K562 (cell line): ENCODE measurements around the gene AGRN. TPM values are rescaled to one million over a fixed set of nuclear protein-coding genes. Genes with fewer than 3 reads are reported as not detected.

Source experiments
- ATAC-seq: fragments of 200-7000 bp; cut with Tn5 transposase; 3 replicates; pipeline ENCODE4 v1.9.1; 2020; ENCODE audit warnings: moderate library complexity
- BruUV-seq: library from RNA; stranded (reverse); fragments of 400-500 nt; replicated peaks from 2 replicates; lab custom pipeline; 2021; lab: Mats Ljungman, UMichigan
- CTCF ChIA-PET: fragments of 300-600 bp; formaldehyde crosslinking; extraction: SDS; loops from one replicate; lab custom pipeline; 2021; ENCODE audit warnings: low intra/inter-chr PET ratio; lab: Yijun Ruan, JAX
- POLR2A ChIA-PET: fragments of 300-600, 350-650 bp; sonication (Branson Sonifier 250); formaldehyde crosslinking; extraction: SDS; loops from one replicate; lab custom pipeline; 2021; ENCODE audit warnings: antibody characterized with exemption, inconsistent platforms; lab: Yijun Ruan, JAX
- DNase-seq, 4 experiments: peaks; one replicate each; pipeline versions ENCODE4 v3.0.0 to v3.0.0-alpha.2; 2011 to 2018; ENCODE audit warnings: low spot score in 3 of 4, mixed read lengths in 3 of 4; ENCODE audit errors: extremely low read depth in 1 of 4
- FAIRE-seq: peaks from 2 replicates; lab custom pipeline; 2011; peaks lifted over from hg19 to GRCh38; lab: Jason Lieb, UNC
- H2AFZ ChIP-seq: 2 replicates; pipeline ENCODE4 v1.6.0; 2011; ENCODE audit warnings: low read depth, low read length, control low read depth, inconsistent platforms
- H3K27ac ChIP-seq: fragments of 200-600 bp; 3 replicates; pipeline ENCODE4 v1.8.0; 2011; ENCODE audit warnings: low read depth, mild to moderate bottlenecking, control low read depth, inconsistent platforms, low read length, moderate library complexity, mixed read lengths; ENCODE audit errors: extremely low read depth
- H3K27me3 ChIP-seq, 2 experiments: fragments of 300-600 bp in 1 of 2; 2 replicates in 1 of 2; 3 replicates in 1 of 2; pipeline versions ENCODE4 v1.6.0 to v1.8.0; 2011; ENCODE audit warnings: inconsistent platforms in 2 of 2, low read length in 2 of 2, mild to moderate bottlenecking in 1 of 2, mixed read lengths in 1 of 2, moderate library complexity in 1 of 2; ENCODE audit not compliant: control insufficient read depth in 2 of 2, insufficient read depth in 2 of 2
- H3K36me3 ChIP-seq: fragments of 300-600 bp; 3 replicates; pipeline ENCODE4 v1.8.0; 2011; ENCODE audit warnings: mild to moderate bottlenecking, low read length, inconsistent platforms; ENCODE audit not compliant: control insufficient read depth, insufficient read depth
- H3K4me1 ChIP-seq, 2 experiments: fragments of 200-600 bp in 1 of 2; replicated peaks in 1 of 2; 2 replicates in 1 of 2; 3 replicates in 1 of 2; pipeline versions ENCODE4 v1.5.1 to v1.8.0; 2011; ENCODE audit warnings: inconsistent platforms in 2 of 2, low read length in 2 of 2, mild to moderate bottlenecking in 1 of 2, mixed read lengths in 1 of 2, moderate library complexity in 1 of 2; ENCODE audit not compliant: control insufficient read depth in 2 of 2, insufficient read depth in 2 of 2
- H3K4me2 ChIP-seq: 2 replicates; pipeline ENCODE4 v1.6.1; 2011; ENCODE audit warnings: low read length, control low read depth, inconsistent platforms, mixed read lengths; ENCODE audit not compliant: insufficient read depth
- H3K4me3 ChIP-seq: fragments of 200-600 bp; sonication (generic), shearing (Covaris generic); 2 replicates; pipeline ENCODE4 v1.5.1; 2016; ENCODE audit warnings: control low read depth, inconsistent platforms
- H3K79me2 ChIP-seq: fragments of 200-600 bp; 3 replicates; pipeline ENCODE4 v1.8.0; 2011; ENCODE audit warnings: low read length, inconsistent platforms; ENCODE audit not compliant: control insufficient read depth, insufficient read depth
- H3K9ac ChIP-seq, 2 experiments: 2 replicates each; pipeline versions ENCODE4 v1.6.0 to v1.6.1; 2011; ENCODE audit warnings: low read depth in 2 of 2, low read length in 2 of 2, control low read depth in 1 of 2, inconsistent platforms in 1 of 2, mild to moderate bottlenecking in 1 of 2, mixed read lengths in 1 of 2; ENCODE audit not compliant: insufficient read depth in 1 of 2
- H3K9me1 ChIP-seq: one replicate; pipeline ENCODE4 v1.6.0; 2011; ENCODE audit warnings: inconsistent platforms, mild to moderate bottlenecking, low read length, moderate library complexity; ENCODE audit not compliant: control insufficient read depth, insufficient read depth
- H3K9me3 ChIP-seq: replicated peaks from 2 replicates; pipeline ENCODE4 v1.5.1; 2011; ENCODE audit warnings: low read depth, low read length, inconsistent platforms; ENCODE audit not compliant: control insufficient read depth, insufficient read depth
- H4K20me1 ChIP-seq: replicated peaks from 2 replicates; pipeline ENCODE4 v1.6.1; 2011; ENCODE audit warnings: low read length, inconsistent platforms, mixed read lengths; ENCODE audit not compliant: control insufficient read depth, insufficient read depth
- KLF10 ChIP-seq: fragments of 250-450 bp; sonication (Bioruptor Pico); IDR thresholded peaks from 2 replicates; pipeline ENCODE4 v1.6.1; 2021; ENCODE audit warnings: matching md5 sums
- PRDM10 ChIP-seq: fragments of 450-650 bp; IDR thresholded peaks from 2 replicates; pipeline ENCODE4 v1.6.1; 2018; ENCODE audit not compliant: partially characterized antibody
- SIX5 ChIP-seq, 2 experiments: IDR thresholded peaks; 2 replicates each; pipeline ENCODE4 v1.6.1; 2011; ENCODE audit warnings: low read length in 2 of 2, borderline replicate concordance in 1 of 2, low read depth in 1 of 2, mild to moderate bottlenecking in 1 of 2, moderate library complexity in 1 of 2; ENCODE audit not compliant: insufficient read depth in 1 of 2
- THAP7 ChIP-seq: fragments of 250-450 bp; sonication (Bioruptor Pico); IDR thresholded peaks from 2 replicates; pipeline ENCODE4 v1.5.0; 2021
- ZZZ3 ChIP-seq: fragments of 450-650 bp; IDR thresholded peaks from 2 replicates; pipeline ENCODE4 v1.6.1; 2016; ENCODE audit warnings: antibody characterized with exemption, mild to moderate bottlenecking, moderate library complexity
- WGBS: fragments of 100-300 bp; shearing (Covaris generic); methylation state at CpG from one replicate; pipeline ENCODE4 v1.1.6; 2016; ENCODE audit warnings: low coverage, mixed read lengths; ENCODE audit not compliant: insufficient coverage; ENCODE audit errors: missing lambda C conversion rate; 5-methylcytosine and 5-hydroxymethylcytosine counted together
- in situ Hi-C: fragments of 300-500 bp; cut with MboI; formaldehyde crosslinking; loops from 4 replicates; pipeline ENCODE4 v1.15.0; 2018; ENCODE audit warnings: inconsistent platforms, mixed read lengths
- intact Hi-C: fragments of 100-400 bp; cut with micrococcal nuclease; formaldehyde crosslinking; loops from 2 replicates; pipeline ENCODE4 v1.14.2; 2022
- polyA plus RNA-seq, 8 experiments: library from polyadenylated mRNA; depleted of rRNA in 4 of 8; stranded (reverse) in 5 of 8; unstranded in 3 of 8; fragments of >200 nt; fragmentation: Nextera tagmentation in 2 of 8; fragmentation: Illumina TruSeq in 1 of 8; extraction: Ambion mirVana in 2 of 8; extraction: Trizol in 1 of 8; gene quantifications; 2 replicates each; pipeline versions ENCODE4 v1.2.1 to v1.2.3, GENCODE V29; 2011 to 2014; ENCODE audit warnings: inconsistent platforms in 1 of 8, missing spikeins in 1 of 8
- total RNA-seq, 7 experiments: library from RNA; depleted of rRNA in 6 of 7; stranded (reverse); fragments of >200 nt in 6 of 7; fragmentation: Illumina TruSeq in 2 of 7; extraction: Trizol in 2 of 7; gene quantifications; 2 replicates each; pipeline versions ENCODE4 v1.2.1 to v1.2.3, GENCODE V29; 2011 to 2021; ENCODE audit warnings: low replicate concordance in 1 of 7
- TF ChIP-seq, protein P1 (sequence below): fragments of 450-650 bp; conservative IDR thresholded peaks from 2 replicates; pipeline ENCODE4 v1.6.1; 2016; ENCODE audit warnings: missing genetic modification characterization, low read depth, mild to moderate bottlenecking, missing compliant biosample characterization, moderate library complexity
- TF ChIP-seq, protein P2 (sequence below): fragments of 450-650 bp; formaldehyde crosslinking; conservative IDR thresholded peaks from 2 replicates; pipeline ENCODE4 v1.4.0; 2022; ENCODE audit warnings: mild to moderate bottlenecking, missing genetic modification characterization
- TF ChIP-seq, protein P3 (sequence below): fragments of 250-450 bp; sonication (Bioruptor Pico); IDR thresholded peaks from 2 replicates; pipeline ENCODE4 v1.5.1; 2021; ENCODE audit warnings: mild to moderate bottlenecking

Gene AGRN
- total and polyA plus RNA-seq, 9 of the 15 experiments (the other 6 are each of a cell fraction or from before 2014, with no cell fraction given): 0.04 to 111 (median 18.1) TPM

GRCh38 chr1:991895-992294, 28.0 kb upstream of the AGRN start:
- no peaks in the 10 kb centered on the region for H3K9me1 ChIP-seq
- no peaks in the 10 kb centered on the region for H3K36me3 ChIP-seq
- H3K27ac ChIP-seq: no peak overlapping the region
- POLR2A ChIA-PET: no interaction called here
- no peak overlapping the region for H3K9ac ChIP-seq
- no TSS peak for BruUV-seq
- in situ Hi-C loops (no loop called here), intact Hi-C loops (no loop called here)
- TF ChIP-seq, protein P1, sequence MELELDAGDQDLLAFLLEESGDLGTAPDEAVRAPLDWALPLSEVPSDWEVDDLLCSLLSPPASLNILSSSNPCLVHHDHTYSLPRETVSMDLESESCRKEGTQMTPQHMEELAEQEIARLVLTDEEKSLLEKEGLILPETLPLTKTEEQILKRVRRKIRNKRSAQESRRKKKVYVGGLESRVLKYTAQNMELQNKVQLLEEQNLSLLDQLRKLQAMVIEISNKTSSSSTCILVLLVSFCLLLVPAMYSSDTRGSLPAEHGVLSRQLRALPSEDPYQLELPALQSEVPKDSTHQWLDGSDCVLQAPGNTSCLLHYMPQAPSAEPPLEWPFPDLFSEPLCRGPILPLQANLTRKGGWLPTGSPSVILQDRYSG (tag): no peak
- TF ChIP-seq THAP7 (no peak), SIX5 (IDR thresholded peaks at IDR 0.05; ENCODE audit: borderline replicate concordance in 1 of 2, insufficient read depth in 1 of 2, low read depth in 1 of 2, low read length in 2 of 2) (no peak), ZZZ3 (no peak), KLF10 (CRISPR knock-in tag) (no peak), PRDM10 (no peak)
- TF ChIP-seq, protein P2, sequence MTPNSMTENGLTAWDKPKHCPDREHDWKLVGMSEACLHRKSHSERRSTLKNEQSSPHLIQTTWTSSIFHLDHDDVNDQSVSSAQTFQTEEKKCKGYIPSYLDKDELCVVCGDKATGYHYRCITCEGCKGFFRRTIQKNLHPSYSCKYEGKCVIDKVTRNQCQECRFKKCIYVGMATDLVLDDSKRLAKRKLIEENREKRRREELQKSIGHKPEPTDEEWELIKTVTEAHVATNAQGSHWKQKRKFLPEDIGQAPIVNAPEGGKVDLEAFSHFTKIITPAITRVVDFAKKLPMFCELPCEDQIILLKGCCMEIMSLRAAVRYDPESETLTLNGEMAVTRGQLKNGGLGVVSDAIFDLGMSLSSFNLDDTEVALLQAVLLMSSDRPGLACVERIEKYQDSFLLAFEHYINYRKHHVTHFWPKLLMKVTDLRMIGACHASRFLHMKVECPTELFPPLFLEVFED: no peak
- TF ChIP-seq, protein P3, sequence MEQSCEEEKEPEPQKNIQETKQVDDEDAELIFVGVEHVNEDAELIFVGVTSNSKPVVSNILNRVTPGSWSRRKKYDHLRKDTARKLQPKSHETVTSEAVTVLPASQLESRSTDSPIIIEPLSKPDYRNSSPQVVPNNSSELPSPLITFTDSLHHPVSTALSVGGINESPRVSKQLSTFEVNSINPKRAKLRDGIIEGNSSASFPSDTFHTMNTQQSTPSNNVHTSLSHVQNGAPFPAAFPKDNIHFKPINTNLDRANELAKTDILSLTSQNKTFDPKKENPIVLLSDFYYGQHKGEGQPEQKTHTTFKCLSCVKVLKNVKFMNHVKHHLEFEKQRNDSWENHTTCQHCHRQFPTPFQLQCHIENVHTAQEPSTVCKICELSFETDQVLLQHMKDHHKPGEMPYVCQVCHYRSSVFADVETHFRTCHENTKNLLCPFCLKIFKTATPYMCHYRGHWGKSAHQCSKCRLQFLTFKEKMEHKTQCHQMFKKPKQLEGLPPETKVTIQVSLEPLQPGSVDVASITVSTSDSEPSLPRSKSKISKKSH (CRISPR knock-in tag): no peak
- ATAC-seq: no peak
- H3K9me3 ChIP-seq: no peaks in the 10 kb centered on the region
- no peak for FAIRE-seq
- H3K27me3 ChIP-seq: peaks cover 11 to 18% of the 10 kb centered on the region in 2 experiments; a peak in 4 of 5 replicates
- CTCF ChIA-PET: no interaction called here
- DNase-seq: no peak
- H2AFZ ChIP-seq: no peak overlapping the region
- no peak overlapping the region for H3K4me2 ChIP-seq
- 57% methylated on average over 10 of the region's 10 CpGs for WGBS
- no peaks in the 10 kb centered on the region for H3K79me2 ChIP-seq
- H3K4me3 ChIP-seq: no peak overlapping the region
- peaks cover 0 to 19% of the 10 kb centered on the region in 2 experiments; a peak in 2 of 5 replicates for H3K4me1 ChIP-seq
- H4K20me1 ChIP-seq: 0 out of 2 replicates have a peak, but pooled peaks cover 3% of the 10 kb centered on the region
